GM12873 (cell line): ENCODE measurements around the gene TMPRSS3.

Source experiments
- TF ChIP-seq, protein P1 (sequence below): IDR thresholded peaks from 2 replicates; pipeline ENCODE4 v1.5.1; 2012; ENCODE audit warnings: low read depth, mild to moderate bottlenecking, moderate library complexity, low read length, control low read depth; ENCODE audit not compliant: insufficient read depth; ENCODE audit errors: missing control alignments

The TMPRSS3 gene

DNA sequence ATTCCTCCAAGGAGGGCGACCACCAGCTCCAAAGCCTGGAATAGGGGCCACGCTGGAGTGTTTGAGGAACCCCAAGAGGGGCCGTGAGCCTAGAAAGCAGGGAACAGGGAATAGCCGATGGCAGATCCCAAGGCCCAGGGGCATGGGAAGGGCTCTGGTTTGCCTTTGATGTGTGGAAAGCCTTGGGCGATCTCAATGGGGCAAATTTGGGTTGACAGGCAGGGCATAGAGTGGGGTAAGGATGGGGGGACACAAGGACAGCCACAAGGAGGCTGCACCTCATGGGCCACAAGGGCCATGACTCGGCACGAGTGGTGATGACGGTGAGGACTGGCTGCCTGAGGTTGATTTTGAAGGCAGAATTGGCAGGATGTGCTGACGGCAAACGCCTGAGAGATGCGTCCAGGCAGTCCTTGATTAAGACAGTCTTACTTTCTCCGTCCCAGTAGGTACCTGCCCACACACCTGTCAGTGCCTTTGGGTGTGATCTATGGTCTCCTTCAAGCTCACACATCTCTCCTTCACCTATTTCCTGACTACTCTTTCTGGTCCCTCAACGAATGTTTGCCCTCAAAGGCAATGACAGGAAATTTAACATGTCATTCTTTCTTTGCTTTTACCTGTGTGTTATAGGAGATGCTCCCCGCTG, 2.0 kb upstream of the TMPRSS3 start:
- TF ChIP-seq, protein P1, sequence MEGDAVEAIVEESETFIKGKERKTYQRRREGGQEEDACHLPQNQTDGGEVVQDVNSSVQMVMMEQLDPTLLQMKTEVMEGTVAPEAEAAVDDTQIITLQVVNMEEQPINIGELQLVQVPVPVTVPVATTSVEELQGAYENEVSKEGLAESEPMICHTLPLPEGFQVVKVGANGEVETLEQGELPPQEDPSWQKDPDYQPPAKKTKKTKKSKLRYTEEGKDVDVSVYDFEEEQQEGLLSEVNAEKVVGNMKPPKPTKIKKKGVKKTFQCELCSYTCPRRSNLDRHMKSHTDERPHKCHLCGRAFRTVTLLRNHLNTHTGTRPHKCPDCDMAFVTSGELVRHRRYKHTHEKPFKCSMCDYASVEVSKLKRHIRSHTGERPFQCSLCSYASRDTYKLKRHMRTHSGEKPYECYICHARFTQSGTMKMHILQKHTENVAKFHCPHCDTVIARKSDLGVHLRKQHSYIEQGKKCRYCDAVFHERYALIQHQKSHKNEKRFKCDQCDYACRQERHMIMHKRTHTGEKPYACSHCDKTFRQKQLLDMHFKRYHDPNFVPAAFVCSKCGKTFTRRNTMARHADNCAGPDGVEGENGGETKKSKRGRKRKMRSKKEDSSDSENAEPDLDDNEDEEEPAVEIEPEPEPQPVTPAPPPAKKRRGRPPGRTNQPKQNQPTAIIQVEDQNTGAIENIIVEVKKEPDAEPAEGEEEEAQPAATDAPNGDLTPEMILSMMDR = no peak

DNA sequence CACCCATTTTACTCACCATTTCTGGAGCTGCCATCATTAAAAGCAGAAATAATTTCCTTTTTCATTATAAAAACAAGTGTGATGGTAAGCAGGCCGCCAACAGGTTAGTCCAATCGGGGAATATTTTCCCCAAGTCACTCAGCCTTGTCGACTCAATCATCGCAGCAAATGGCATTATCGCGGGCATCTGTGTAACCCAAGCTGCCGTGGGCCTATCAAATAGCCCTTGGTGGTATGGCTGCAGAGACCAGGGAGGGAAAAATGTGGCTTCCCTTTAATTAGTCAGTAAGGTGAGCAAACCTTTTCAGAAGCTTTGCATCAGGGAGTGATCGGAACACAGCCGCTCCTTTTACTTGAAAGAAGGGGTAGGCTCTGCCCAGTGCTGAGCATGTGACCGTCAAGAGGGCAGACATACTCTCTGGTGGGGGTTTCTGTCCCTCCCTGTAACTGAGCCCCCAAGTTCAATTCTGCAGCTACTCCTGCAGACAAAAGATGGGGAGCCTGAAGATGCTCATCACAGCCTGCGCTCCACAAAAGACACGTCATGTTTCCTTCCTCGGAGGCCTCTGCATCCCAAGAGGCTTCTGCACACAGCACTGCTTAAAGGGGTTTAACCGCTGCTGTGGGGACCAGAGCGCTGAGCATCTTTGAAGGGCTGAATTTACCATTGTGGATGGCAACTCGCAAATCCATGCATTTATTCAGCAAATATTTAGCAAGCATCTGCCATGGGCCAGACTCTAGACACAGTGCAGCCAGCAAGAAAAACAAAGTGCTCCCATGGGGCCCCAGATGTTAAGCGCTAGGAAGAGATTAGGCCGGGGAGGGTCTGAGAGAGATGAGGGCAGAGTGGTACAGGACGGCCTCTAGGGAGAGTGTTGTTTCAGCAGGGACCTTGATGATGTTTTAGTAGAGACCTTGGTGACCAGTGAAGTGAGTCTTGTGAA, 1.2 kb upstream of the TMPRSS3 start:
- TF ChIP-seq, protein P1 = no peak

DNA sequence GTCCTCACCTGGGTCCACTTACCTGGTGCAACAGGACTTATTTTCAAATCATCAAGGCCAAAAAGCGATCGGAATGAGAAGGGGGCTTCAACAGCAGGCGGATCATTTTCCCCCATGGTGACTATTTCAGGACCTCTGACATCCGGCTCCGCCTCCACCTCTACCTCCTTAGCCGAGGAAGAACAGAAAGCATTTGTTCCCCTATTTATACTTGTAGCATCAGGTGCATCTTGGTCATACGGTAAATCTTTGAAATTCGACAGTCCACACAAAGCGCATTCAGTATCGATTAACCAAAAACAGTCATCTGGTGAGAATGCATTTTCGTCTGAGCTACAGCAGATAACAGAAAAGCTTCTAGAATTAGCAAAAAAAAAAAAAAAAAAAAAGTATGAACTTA, 550 bp downstream of the TMPRSS3 start:
- TF ChIP-seq, protein P1 = no peak

DNA sequence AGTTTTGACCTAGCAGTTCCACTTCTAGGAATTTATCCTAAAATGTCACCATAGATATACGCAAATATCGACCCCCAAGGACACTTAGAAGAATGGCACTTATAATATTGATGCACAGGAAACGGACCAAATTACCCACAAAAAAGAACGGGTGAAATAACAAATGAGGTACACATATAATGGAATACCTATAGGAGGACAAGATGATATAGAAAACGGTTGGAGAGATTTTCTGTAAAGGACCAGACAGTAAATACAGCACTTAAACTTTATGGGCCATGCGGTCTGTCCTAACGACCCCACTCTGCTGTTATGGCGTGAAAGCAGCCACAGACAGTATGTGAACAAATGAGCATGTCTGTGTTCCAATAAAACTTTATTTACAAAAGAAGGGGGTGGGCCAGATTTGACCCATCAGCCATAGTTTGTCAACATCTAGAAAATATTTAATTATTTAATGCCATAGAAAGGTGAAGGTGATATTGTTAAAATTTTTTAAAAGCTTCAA, 2.4 kb downstream of the TMPRSS3 start:
- TF ChIP-seq, protein P1 = no peak

DNA sequence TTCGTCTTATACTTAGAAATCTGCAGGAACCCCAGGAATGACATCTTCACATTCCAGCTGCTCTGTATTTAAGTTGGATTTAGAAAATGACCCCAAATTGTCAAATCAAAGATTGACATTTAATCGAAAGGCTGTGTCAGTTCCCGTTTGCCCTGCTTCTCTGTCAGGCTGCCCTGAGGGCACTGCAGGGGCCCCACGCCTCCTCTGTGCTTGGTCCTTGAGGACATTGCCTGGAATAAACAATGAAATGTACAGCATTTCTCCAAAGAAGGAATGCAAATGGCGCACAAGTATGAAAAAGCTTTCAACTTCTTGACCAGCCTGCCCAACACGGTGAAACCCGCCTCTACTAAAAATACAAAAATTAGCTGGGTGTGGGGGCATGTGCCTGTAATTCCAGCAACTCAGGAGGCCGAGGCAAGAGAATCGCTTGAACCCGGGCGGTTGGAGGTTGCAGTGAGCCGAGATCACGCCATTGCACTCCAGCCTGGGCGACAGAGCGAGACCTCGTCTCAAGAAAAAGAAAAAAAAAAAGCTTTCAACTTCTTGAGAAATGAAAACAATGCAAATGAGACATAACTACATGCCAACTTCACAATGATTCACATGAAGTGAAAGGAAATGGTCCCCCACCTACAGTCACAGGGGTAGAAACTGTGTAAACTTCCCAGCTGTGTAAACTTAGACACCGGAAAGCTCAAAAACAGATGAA, 3.0 kb downstream of the TMPRSS3 start:
- TF ChIP-seq, protein P1 = no peak

DNA sequence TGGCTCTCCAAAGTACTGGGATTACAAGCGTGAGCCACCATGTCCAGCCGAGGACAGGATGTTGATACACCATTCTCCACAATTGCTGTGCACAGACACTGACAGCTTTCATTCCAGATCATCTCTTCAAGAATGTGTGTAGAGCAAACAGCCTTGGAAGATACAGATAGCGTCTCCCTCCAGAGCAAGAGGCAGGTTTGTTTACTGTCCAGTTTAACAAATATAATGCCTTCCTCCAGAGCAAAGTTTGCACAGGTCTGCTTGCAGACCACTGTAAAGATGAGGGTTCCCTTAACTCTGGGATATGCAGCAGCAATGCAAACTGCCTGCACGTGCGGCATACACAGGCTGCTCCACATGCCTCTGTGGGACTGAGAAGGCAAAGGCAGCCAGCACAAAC, 4.6 kb downstream of the TMPRSS3 start:
- TF ChIP-seq, protein P1 = no peak
